Upper lobe of left lung (tissue), 4 donors: ENCODE measurements around the gene LRRC1.

Source experiments
- CTCF ChIP-seq, 6 experiments: fragments of 450-650 bp in 4 of 6; fragments of 200-600 bp in 2 of 6; sonication (generic) in 2 of 6; IDR thresholded peaks; one replicate each; pipeline ENCODE4 v1.5.1; 2016 to 2019; ENCODE audit warnings: antibody characterized with exemption in 6 of 6
- EP300 ChIP-seq, 4 donors: sonication (generic); formaldehyde crosslinking; IDR thresholded peaks; one replicate each; pipeline ENCODE4 v1.5.1; 2017; ENCODE audit warnings: antibody characterized with exemption in 4 of 4, control low read depth in 2 of 4
- POLR2A ChIP-seq, 4 donors: fragments of 450-650 bp; IDR thresholded peaks; one replicate each; pipeline ENCODE4 v1.5.1; 2016 to 2017; ENCODE audit warnings: antibody characterized with exemption in 4 of 4, mild to moderate bottlenecking in 2 of 4
- POLR2AphosphoS5 ChIP-seq, 2 donors: sonication (generic); formaldehyde crosslinking; IDR thresholded peaks; one replicate each; pipeline ENCODE4 v1.5.1; 2017; ENCODE audit warnings: antibody characterized with exemption in 2 of 2

DNA sequence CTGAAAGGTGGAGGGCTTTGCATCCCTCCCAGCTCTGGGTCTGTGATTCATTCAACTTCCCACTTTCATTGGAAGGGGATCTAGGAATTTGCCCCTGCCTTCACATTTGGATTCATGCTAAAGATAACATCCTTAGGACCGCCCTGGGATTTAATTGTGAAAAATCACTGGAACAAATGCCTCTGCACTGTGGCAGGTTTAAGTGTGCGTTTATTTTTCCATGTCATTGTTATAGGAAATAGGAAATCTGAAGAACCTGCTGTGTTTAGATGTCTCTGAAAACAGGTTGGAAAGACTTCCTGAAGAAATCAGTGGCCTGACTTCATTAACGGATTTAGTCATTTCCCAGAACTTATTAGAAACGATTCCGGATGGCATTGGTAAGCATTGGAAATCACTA, 104.7 kb downstream of the LRRC1 start:
- TF ChIP-seq CTCF (IDR thresholded peaks at IDR 0.05): no peak
- no peak for TF ChIP-seq EP300 (IDR thresholded peaks at IDR 0.05)
- no peak for TF ChIP-seq POLR2A (IDR thresholded peaks at IDR 0.05)
- TF ChIP-seq POLR2AphosphoS5 (IDR thresholded peaks at IDR 0.05): no peak
